Gastrocnemius medialis (tissue), 4 donors: ENCODE results near the gene MCF2L.

Source experiments
- POLR2A ChIP-seq, 2 donors: fragments of 450-650 bp; IDR thresholded peaks; one replicate each; pipeline ENCODE4 v1.6.1; 2017; ENCODE audit warnings: antibody characterized with exemption in 2 of 2, mild to moderate bottlenecking in 2 of 2, moderate library complexity in 2 of 2
- TF ChIP-seq, protein P1 (sequence below), 5 experiments: fragments of 450-650 bp in 3 of 5; fragments of 200-600 bp in 2 of 5; sonication (generic) in 2 of 5; IDR thresholded peaks in 4 of 5; conservative IDR thresholded peaks in 1 of 5; 1 replicate in 4 of 5; 2 replicates in 1 of 5; pipeline ENCODE4 v1.5.1; 2016 to 2019; ENCODE audit warnings: antibody characterized with exemption in 5 of 5, mild to moderate bottlenecking in 3 of 5, moderate library complexity in 3 of 5

DNA sequence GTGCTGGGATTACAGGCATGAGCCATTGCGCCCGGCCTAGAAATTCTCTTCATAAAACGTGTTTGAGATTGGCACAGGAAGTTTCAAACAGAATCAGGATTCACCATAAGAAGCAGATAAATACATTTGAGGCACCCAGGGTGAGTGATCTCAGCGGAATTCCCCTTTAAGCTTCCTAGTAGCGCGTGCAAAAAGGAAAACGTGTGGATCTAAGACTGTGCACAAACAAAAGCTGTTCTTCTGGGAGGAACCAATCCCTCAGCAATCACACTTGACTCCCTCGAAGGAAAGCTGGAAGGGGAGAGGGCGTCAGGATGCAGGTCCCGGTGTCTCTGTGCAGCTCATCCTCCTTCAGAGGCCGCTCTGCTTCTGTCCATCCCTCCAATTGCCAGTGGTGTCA is 15.5 kb downstream of the MCF2L start:
- TF ChIP-seq POLR2A (IDR thresholded peaks at IDR 0.05): no peak
- TF ChIP-seq, protein P1, sequence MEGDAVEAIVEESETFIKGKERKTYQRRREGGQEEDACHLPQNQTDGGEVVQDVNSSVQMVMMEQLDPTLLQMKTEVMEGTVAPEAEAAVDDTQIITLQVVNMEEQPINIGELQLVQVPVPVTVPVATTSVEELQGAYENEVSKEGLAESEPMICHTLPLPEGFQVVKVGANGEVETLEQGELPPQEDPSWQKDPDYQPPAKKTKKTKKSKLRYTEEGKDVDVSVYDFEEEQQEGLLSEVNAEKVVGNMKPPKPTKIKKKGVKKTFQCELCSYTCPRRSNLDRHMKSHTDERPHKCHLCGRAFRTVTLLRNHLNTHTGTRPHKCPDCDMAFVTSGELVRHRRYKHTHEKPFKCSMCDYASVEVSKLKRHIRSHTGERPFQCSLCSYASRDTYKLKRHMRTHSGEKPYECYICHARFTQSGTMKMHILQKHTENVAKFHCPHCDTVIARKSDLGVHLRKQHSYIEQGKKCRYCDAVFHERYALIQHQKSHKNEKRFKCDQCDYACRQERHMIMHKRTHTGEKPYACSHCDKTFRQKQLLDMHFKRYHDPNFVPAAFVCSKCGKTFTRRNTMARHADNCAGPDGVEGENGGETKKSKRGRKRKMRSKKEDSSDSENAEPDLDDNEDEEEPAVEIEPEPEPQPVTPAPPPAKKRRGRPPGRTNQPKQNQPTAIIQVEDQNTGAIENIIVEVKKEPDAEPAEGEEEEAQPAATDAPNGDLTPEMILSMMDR (IDR thresholded peaks at IDR 0.05 in 4 of 5, conservative IDR thresholded peaks at IDR 0.05 in 1 of 5): no peak
